Common myeloid progenitor, CD34-positive (primary cell): ENCODE data around the gene CCN6.
"Not testable (repeated sequence)": the region's sequence is repeated elsewhere in the genome, so short reads cannot be mapped to it uniquely, and the experiment has no call there.

Source experiments
- CTCF ChIA-PET: fragments of 350-600 bp; sonication (Branson Sonifier 250); formaldehyde crosslinking; loops from one replicate; lab custom pipeline; 2021; ENCODE audit warnings: antibody characterized with exemption; lab: Charles Lee
- POLR2A ChIA-PET: fragments of 350-600 bp; sonication (Branson Sonifier 250); formaldehyde crosslinking; loops from one replicate; lab custom pipeline; 2021; ENCODE audit warnings: antibody characterized with exemption; lab: Charles Lee
- DNase-seq, 3 donors: peaks; one replicate each; pipeline versions ENCODE4 v3.0.0 to v3.0.0-alpha.2; 2013
- H3K27ac ChIP-seq, 2 experiments: 1 replicate in 1 of 2; 2 replicates in 1 of 2; pipeline ENCODE4 v1.7.0; 2013; ENCODE audit warnings: inconsistent platforms in 2 of 2, low read length in 2 of 2, mild to moderate bottlenecking in 2 of 2, low read depth in 1 of 2, moderate library complexity in 1 of 2; ENCODE audit not compliant: severe bottlenecking in 2 of 2, insufficient read depth in 1 of 2, poor library complexity in 1 of 2
- H3K27me3 ChIP-seq, 5 experiments: replicated peaks in 2 of 5; 1 replicate in 3 of 5; 2 replicates in 2 of 5; pipeline versions ENCODE4 v1.6.1 to v1.7.0; 2013; ENCODE audit warnings: low read length in 4 of 5, mild to moderate bottlenecking in 2 of 5, moderate library complexity in 2 of 5, inconsistent platforms in 1 of 5; ENCODE audit not compliant: insufficient read depth in 5 of 5, control insufficient read depth in 4 of 5
- H3K36me3 ChIP-seq, 4 experiments: 1 replicate in 2 of 4; 2 replicates in 2 of 4; pipeline versions ENCODE4 v1.6.1 to v1.7.0; 2013; ENCODE audit warnings: low read length in 3 of 4, control low read depth in 1 of 4, mild to moderate bottlenecking in 1 of 4; ENCODE audit not compliant: control insufficient read depth in 4 of 4, insufficient read depth in 4 of 4
- H3K4me1 ChIP-seq, 4 experiments: 1 replicate in 3 of 4; 2 replicates in 1 of 4; pipeline versions ENCODE4 v1.6.1 to v1.7.1; 2013; ENCODE audit warnings: low read length in 3 of 4, mild to moderate bottlenecking in 3 of 4, control low read depth in 1 of 4, inconsistent platforms in 1 of 4, moderate library complexity in 1 of 4; ENCODE audit not compliant: control insufficient read depth in 4 of 4, insufficient read depth in 4 of 4; ENCODE audit errors: control extremely low read depth in 1 of 4
- H3K4me3 ChIP-seq, 7 experiments: 1 replicate in 4 of 7; 2 replicates in 3 of 7; pipeline versions ENCODE4 v1.5.1 to v1.7.0; 2013; ENCODE audit warnings: mild to moderate bottlenecking in 7 of 7, low read length in 6 of 7, moderate library complexity in 6 of 7, inconsistent platforms in 2 of 7, low read depth in 2 of 7, control low read depth in 1 of 7; ENCODE audit not compliant: insufficient read depth in 4 of 7, control insufficient read depth in 1 of 7; ENCODE audit errors: extremely low read depth in 1 of 7
- H3K9me3 ChIP-seq, 5 experiments: 1 replicate in 4 of 5; 2 replicates in 1 of 5; pipeline versions ENCODE4 v1.6.1 to v1.7.1; 2013; ENCODE audit warnings: low read length in 4 of 5, mild to moderate bottlenecking in 2 of 5, inconsistent platforms in 1 of 5, low read depth in 1 of 5, moderate library complexity in 1 of 5; ENCODE audit not compliant: control insufficient read depth in 4 of 5, insufficient read depth in 2 of 5; ENCODE audit errors: control extremely low read depth in 1 of 5
- WGBS: methylation state at CpG from one replicate; pipeline ENCODE4 v1.1.5; 2013; ENCODE audit not compliant: insufficient coverage; 5-methylcytosine and 5-hydroxymethylcytosine counted together

The CCN6 gene

GRCh38 chr6:112047523-112047922 is 6.4 kb upstream of the CCN6 start:
- H3K36me3 ChIP-seq, DNase-seq, H3K9me3 ChIP-seq, POLR2A ChIA-PET, H3K4me1 ChIP-seq, H3K27me3 ChIP-seq, H3K27ac ChIP-seq, H3K4me3 ChIP-seq: not testable (repeated sequence)
- WGBS, result 89% methylated on average over 14 of the region's 25 CpGs
- CTCF ChIA-PET, result interaction anchor here (10.0 kb wide), 1 partner anchor 340 kb away, joined by 107 read pairs; no protein-coding TSS in a partner anchor

- 100% methylated on average over 5 of the region's 6 CpGs for whole genome bisulfite sequencing
- Histone ChIP-seq H3K27me3 (no peaks in the 10 kb centered on the region), H3K4me3 (no peak overlapping the region), H3K27ac (no peak overlapping the region), H3K4me1 (no peaks in the 10 kb centered on the region), H3K36me3 (no peaks in the 10 kb centered on the region), H3K9me3 (peaks cover 0 to 3% (median 0%) of the 10 kb centered on the region in 5 experiments)
- no peak for DNase-seq
- ChIA-PET POLR2A (no interaction called here), CTCF (interaction anchor here (1.6 to 3.4 kb wide), 3 partner anchors 8 to 340 kb away, joined by 5 to 20 read pairs (median 14); no protein-coding TSS in a partner anchor)
These were observed 4.7 kb upstream of the CCN6 start for GRCh38 chr6:112049026-112049799.

- WGBS, result 97% methylated on average over 7 of the region's 7 CpGs
- no peaks in the 10 kb centered on the region for H3K4me1 ChIP-seq
- no peak overlapping the region for H3K27ac ChIP-seq
- ChIA-PET CTCF (interaction anchor here (0.9 to 3.4 kb wide), 7 partner anchors 9 to 340 kb away, joined by 3 to 20 read pairs (median 5); no protein-coding TSS in a partner anchor), POLR2A (no interaction called here)
- no peak for DNase-seq
- H3K9me3 ChIP-seq, result peaks cover 0 to 3% (median 0%) of the 10 kb centered on the region in 5 experiments
- no peak overlapping the region for H3K4me3 ChIP-seq
- H3K27me3 ChIP-seq, result no peaks in the 10 kb centered on the region
- no peaks in the 10 kb centered on the region for H3K36me3 ChIP-seq
These were observed 3.9 kb upstream of the CCN6 start for GRCh38 chr6:112049996-112050395.

- no peaks in the 10 kb centered on the region for H3K4me1 ChIP-seq
- DNase-seq, result no peak
- H3K36me3 ChIP-seq, result no peaks in the 10 kb centered on the region
- no peaks in the 10 kb centered on the region for H3K27me3 ChIP-seq
- H3K27ac ChIP-seq, result no peak overlapping the region
- ChIA-PET CTCF (interaction anchor here (0.8 to 3.4 kb wide), 7 partner anchors 9 to 722 kb away, joined by 3 to 20 read pairs (median 4); no protein-coding TSS in a partner anchor), POLR2A (no interaction called here)
- WGBS, result 100% methylated on average over 1 of the region's 5 CpGs
- H3K4me3 ChIP-seq, result no peak overlapping the region
- peaks cover 0 to 3% (median 0%) of the 10 kb centered on the region in 5 experiments for H3K9me3 ChIP-seq
These were observed 3.5 kb upstream of the CCN6 start for GRCh38 chr6:112050429-112050828.

- 100% methylated on average over 2 of the region's 4 CpGs for WGBS
- H3K9me3 ChIP-seq, H3K36me3 ChIP-seq, POLR2A ChIA-PET, H3K4me3 ChIP-seq, H3K27me3 ChIP-seq, DNase-seq, H3K27ac ChIP-seq, H3K4me1 ChIP-seq: not testable (repeated sequence)
- CTCF ChIA-PET, result interaction anchor here (0.8 to 3.4 kb wide), 5 partner anchors 8 to 723 kb away, joined by 3 to 20 read pairs (median 4); no protein-coding TSS in a partner anchor
These were observed 2.6 kb upstream of the CCN6 start for GRCh38 chr6:112051251-112051740.

GRCh38 chr6:112054555-112055190 is 769 bp downstream of the CCN6 start:
- Histone ChIP-seq H3K4me3 (no peak overlapping the region), H3K4me1 (peaks cover 0 to 4% (median 0%) of the 10 kb centered on the region in 4 experiments), H3K27me3 (no peaks in the 10 kb centered on the region), H3K9me3 (peaks cover 0 to 3% (median 0%) of the 10 kb centered on the region in 5 experiments), H3K27ac (no peak overlapping the region), H3K36me3 (no peaks in the 10 kb centered on the region)
- CTCF ChIA-PET, result interaction anchor here (0.7 to 1.7 kb wide), 2 partner anchors 13 to 63 kb away, joined by 3 to 4 read pairs; no protein-coding TSS in a partner anchor
- POLR2A ChIA-PET, result no interaction called here
- DNase-seq, result no peak
- 97% methylated on average over 8 of the region's 10 CpGs for WGBS
